GM21390 (cell line): ENCODE measurements around the gene B9D2.
"Not testable (repeated sequence)": the region's sequence is repeated elsewhere in the genome, so short reads cannot be mapped to it uniquely, and the experiment has no call there.

Source experiments
- ATAC-seq: cut with Tn5 transposase; IDR thresholded peaks from one replicate; pipeline ENCODE4 v1.9.1; 2021; ENCODE audit not compliant: unreplicated experiment

Gene B9D2

DNA sequence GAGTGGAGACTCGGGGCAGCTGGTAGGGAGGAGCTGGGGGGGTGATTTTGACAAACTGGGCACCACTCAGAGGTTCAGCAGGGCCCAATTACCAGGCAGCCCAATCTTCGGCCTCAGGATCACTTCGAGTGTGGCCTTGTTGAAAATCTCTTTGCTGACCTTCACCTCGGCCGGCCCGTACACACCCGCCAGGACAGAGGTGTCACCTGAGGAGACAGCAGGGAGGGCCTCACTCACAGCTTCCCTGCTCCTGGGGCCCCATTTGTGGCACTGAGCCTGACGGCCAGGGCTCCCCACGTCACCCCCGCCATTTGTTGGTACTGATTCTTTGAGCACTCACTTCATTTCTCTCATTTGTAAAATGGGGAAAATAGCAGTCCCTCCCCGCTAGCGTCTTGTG lies 28.8 kb upstream of the B9D2 start:
- ATAC-seq: no peak

DNA sequence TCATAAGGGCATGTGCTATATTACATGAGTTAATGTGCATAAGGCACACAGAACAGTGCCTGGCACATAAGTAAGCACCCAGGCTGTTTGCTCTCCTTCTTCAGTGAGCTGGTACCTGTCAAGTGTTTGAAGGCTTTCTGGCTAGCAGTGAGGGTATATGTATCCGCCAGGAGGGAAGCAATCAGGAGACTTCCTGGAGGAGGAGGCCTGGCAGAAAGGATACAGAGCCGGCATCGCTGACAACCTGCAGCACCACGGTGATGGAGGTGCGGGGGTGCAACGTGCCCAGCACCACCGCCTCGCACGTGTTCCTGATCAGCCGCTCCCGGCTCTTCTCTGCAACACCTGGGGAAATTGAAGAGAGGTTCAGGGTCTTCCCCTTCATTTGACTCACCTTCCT lies 27.7 kb upstream of the B9D2 start:
- ATAC-seq: no peak

DNA sequence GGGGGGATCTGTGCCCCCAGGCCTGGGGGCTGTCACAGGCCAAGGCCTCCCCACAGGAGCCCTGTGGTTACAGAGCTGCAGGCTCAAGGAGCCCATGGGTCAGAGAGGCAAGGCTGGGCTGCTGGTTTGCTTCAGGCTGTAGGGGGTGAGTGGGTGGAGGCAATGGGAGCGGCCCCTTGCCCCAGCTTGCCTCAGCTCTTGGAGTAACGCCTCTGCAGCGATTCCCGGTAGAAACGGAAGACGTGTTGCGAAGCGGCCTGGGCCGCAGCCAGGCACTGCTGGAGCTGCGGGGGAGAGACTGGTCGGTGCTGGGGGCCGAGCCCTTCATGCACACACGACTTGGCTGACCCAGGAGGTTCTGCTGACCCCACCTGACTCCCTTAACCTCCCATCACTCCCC lies 22.5 kb upstream of the B9D2 start:
- no peak for ATAC-seq

DNA sequence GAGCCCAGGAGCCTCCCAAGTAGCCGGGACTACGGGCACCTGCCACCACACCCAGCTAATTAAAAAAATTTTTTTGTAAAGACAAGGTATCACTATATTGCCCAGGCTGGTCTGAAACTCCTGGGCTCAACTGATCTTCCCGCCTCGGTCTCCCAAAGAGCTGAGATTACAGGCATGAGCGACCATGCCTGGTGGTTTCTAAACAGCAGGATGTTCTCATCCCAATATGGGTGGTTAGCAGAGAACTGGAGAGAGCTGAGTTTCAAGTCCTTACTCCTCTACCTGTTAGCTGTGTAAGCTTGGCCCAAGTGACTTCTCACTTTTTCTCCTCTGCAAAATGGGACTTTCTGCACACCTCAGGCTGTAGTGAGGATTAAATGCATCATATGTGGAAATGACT lies 20.4 kb upstream of the B9D2 start:
- ATAC-seq: no peak

DNA sequence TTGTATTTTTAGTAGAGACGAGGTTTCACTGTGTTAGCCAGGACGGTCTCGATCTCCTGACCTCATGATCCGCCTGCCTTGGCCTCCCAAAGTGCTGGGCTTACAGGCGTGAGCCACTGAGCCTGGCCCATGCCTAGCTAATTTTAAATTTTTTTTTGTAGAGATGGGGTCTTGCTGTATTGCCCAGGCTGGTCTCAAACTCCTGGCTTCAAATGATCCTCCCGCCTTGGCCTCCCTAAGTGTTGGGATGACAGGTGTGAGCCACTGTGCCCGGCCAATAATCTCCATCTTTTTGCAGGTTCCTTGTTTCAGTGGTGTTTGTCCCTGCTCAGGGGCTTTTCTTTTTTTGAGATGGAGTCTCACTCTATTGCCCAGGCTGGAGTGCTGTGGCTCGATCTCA lies 17.6 kb upstream of the B9D2 start:
- ATAC-seq: not testable (repeated sequence)

DNA sequence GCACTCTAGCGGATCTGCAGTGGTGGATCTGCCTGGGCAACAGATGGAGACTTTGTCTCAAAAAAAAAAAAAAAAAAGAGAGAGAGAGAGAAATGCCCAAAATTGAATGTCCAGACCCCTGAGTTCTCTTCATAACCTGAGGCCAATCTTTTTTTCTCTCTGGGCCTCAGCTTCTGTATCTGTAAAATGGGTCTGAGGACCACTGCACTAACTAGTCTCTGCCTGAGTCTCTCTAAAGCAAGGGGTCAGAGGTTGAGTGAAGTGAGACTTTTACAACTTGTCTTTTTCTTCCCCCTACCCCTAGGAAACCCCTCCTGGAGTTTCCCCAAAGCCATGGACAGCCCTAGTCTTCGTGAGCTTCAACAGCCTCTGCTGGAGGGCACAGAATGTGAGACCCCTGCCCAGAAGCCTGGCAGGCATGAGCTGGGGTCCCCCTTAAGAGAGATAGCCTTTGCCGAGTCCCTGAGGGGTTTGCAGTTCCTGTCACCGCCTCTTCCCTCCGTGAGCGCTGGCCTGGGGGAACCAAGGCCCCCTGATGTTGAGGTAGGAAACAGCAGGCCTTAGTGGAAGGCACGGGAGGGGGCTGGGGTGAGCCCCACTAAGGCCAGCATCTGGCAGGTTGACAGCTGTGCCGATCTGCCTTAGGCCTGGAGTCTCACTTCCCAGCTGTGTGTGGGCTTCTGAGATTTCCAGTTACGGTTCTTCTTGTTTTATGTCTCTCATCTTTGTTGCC lies 14.2 kb upstream of the B9D2 start:
- no peak for ATAC-seq

DNA sequence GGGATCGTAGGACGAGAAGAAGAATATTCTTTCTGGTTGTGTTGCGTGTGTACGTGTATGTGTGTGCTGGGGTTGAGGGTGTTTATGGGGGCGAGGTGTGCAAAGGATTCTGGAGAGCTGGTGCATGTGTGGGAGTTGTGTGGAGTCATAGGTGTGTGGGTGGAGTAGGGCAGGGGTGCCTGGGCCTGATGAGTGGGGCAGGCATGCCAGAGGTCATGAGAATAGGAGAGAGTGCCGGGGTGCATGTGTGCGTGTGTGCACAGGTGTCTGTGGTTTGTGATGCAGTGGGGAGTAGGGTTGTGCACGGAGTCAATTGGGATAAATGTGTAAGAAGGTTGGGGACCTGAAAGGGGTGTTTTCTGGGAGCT lies 13.0 kb upstream of the B9D2 start:
- ATAC-seq: no peak

DNA sequence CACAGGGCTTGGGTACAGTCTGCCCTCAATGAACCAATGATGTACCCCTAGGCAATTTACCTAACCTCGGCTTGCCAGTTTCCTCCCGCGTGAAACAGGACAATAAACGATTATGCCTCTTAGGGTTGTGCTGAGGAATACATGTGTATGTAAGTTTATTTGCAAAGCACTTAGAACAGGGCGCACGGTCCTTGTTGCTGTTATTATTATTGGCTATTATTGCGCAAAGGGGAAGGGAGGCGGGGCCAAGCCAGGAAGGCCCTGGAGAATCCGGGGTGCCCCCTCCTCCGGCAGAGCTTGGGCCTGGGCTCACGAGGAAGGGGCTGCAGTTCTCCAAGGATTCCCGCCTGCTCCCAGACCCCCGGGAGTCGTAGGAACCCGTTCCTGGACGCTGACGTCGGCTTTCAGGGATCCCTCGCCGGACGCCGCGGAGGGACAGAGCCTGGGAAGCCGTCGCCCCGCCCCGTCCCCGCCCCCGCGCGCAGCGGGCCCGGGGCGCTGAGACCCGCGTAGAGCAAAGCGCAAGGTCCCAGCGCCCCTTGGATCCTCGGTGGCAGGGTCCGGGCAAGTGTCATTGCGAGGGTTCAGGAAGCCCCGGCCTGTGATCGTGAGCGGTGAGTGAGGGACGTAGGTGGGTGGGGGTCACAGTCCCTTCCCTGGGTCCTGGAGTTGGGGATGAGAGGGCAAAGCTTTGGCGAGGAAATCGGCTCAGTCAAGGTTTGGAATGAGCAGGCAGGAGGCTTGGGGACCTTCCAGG lies 12.5 kb upstream of the B9D2 start, which contains the start of gene TMEM91:
TSS of gene TMEM91 (plus strand) at position 293 of the 757 bp plus-strand sequence. CDS start 1,777 bp downstream, outside the sequence.
- ATAC-seq: no peak

DNA sequence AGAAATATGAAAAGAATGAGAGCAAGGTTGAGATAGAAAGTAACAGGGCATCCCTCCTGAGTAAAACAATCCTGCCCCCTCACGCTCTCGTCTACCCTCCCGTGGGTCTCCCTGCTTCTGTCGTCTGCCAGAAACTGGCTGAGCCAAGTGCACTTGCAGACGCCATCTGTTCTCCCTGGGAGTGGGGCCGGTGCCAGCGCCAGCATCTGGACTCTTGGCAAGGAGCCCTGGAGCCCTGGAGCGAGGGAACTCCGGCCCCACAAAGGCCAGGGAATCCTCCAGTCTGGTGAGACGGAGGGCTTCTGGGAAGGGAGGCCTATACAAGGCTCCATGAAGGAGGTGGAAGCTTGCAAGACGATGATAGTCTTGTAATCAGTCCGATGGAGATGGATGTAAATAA lies 10.0 kb upstream of the B9D2 start:
- ATAC-seq: no peak

DNA sequence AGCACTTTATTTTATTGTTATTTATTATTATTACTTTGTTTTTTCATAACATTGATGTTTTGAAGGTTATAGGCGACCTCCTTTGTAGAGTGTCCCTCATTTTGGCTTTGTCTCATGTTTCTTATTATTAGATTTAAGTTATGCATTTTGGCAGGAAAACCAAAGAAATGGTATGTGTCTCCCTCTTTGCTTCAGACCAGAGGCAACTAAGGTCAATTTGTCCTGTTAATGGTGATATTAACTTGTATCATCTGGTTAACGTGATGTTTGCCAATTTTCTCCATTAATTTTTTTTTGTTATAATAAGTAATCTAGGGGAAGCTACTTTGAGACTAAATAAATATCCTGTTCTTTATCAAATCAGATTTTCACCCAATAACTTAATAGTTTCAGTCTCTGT lies 8.6 kb upstream of the B9D2 start:
- ATAC-seq: no peak

DNA sequence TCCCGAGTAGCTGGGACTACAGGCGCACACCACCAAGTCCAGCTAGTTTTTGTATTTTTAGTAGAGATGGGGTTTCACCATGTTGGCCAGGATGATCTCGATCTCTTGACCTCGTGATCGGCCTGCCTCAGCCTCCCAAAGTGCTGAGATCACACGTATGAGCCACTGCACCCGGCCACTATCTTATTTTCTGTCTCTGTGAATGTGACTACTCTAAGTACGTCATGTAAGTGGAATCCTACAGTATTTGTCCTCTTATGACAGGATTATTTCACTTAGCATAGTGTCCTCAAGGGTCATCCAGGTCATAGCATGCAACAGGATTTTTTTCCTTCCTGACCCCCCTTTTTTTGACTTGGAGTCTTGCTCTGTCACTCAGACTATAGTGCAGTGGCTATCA lies 7.6 kb upstream of the B9D2 start:
- ATAC-seq: no peak

DNA sequence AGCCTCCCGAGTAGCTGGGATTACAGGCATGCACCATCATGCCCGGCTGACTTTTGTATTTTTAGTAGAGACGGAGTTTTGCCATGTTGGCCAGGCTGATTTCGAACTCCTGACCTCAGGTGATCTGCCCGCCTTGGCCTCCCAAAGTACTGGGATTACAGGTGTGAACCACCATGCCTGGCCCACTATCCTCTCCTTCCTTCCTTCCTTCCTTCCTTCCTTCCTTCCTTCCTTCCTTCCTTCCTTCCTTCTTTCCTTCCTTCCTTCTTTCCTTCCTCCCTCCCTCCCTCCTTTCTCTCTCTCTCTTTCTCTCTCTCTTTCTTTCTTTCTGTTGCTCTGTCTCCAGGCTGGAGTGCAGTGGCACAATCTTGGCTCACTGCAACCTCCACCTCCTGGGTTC lies 7.2 kb upstream of the B9D2 start:
- not testable (repeated sequence) for ATAC-seq

DNA sequence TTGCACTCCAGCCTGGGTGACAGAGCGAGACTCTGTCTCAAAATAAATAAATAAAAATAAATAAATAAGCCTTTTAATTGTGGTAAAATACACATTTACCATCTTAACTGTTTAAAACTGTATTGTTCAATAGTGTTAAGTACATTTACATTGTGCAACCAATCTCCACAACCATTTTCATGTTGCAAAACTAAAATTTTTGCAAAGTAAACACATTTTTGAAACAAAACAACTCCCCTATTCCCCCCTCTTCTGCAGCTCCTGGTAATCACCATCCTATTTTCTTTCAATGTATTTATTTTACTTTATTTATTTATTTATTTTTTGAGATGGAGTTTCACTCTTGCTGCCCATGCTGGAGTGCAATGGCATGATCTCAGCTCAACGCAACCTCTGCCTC lies 5.8 kb upstream of the B9D2 start:
- ATAC-seq: no peak

DNA sequence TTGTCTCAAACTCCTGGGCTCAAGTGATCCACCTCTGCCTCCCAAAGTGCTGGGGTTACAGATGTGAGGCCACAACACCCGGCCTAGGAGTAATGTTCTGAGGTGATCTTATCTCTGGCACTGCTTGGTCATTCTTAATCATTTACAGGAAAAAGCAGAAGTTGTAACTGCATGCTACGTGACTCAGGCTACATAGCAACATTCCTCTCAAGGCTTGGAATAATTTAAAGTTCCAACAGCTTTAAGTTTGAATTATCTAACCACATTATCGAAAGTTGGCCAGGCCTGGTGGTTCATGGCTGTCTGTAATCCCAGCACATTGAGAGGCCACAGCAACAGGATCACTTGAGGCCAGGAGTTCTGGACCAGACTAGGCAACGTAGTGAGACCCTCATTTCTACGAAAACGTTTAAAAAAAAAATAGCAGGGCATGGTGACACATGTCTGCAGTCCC lies 3.9 kb upstream of the B9D2 start:
- ATAC-seq: no peak

DNA sequence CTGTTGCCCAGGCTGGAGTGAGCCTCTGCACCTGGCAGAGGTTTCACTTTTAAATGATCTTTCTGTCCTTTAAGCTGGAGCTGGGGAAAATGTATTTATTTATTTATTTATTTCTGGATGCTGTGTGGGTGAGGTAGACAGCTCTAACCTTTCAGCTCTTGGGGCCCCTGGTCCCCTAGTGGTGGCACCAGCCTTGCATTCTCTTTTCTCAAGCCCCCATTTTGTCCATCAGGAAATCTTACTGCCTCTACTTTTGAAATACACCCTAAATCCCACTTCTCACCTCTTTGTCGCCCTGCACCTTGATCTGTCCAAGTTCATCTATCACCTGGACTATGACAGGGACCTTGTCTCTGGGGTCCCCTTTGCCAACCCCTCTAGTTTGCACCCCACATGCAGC lies 2.1 kb upstream of the B9D2 start:
- ATAC-seq: no peak

DNA sequence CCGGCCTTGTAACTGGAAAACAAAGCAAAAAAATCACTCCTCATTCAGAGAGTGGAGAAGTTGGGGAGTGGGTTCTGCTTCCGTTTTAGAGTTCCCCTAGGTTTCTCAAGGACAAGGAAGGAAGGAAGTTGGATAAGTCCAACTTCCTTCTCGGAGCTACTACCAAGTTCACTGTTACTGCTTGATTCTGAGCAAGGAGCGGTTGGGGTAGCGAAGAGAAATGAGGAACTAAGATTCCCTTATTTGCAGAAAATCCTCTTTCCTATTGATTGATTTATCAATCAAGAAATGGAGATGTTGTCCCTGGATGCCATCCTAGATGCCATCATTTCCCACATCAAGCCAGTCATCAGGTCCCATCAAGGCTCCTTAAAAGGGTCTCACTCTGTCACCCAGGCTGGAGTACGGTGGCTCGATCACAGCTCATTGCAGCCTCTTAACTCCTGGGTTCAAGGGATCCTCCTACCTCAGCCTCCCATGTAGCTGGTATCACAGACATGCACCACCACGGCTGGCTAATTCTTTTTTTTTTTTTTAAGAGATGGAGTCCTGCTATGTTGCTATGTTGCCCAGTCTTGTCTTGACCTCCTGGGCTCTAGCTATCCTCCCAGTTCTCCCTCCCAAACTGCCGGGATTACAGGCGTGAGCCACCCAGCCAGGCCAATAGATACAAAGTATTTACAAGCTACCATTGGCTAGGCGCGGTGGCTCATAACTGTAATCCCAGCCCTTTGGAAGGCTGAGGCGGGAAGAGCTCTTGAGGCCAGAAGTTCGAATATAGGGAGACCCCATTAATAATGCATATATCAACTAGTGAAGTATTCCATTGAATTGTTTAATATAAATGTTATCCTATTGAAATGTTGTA lies 809 bp upstream of the B9D2 start:
- ATAC-seq: no peak

DNA sequence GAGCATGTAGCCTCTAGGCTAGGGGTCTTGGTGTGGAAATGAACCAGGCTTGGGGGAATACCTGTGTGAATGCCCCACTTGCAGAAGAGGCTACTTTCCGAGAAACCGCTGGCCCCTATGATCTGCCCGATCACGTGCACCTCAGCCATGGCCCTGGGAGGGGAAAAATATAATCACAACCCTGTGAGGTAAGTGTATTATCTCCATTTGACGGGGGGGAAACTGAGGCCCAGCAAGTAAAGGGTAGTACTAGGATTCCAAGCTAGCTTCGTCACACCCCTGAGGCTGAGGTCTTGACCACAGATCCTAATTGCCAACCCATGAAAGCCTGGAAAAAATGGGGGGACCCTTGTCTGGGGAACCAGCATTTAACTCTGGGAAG lies 587 bp downstream of the B9D2 start:
- no peak for ATAC-seq

DNA sequence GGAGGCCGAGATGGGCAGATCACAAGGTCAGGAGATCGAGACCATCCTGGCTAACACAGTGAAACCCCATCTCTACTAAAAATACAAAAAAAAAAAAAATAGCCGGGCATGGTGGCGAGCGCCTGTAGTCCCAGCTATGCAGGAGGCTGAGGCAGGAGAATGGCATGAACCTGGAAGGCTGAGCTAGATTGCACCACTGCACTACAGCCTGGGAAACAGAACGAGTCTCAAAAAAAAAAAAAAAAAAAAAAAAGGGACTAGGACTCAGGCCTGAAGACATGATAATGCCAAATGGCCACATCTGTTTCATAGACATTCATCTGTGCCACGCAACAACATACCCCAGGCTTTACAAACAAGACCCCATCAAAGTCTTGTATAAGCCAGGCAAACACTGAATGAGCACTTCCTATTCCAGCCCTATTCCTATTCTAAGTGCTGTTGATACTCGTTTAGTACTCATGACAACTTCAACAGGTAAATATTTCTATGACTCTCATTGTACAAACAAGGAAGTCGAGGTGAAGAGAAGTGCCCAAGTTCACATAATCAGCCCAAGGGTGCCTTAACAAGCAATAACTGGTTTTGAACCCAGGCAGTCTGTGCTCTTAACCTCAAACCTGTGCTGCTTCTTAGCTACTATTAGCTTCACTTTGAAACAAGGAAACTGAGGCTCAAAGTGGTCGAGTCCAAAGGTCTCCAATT lies 1.7 kb downstream of the B9D2 start:
- ATAC-seq: no peak

DNA sequence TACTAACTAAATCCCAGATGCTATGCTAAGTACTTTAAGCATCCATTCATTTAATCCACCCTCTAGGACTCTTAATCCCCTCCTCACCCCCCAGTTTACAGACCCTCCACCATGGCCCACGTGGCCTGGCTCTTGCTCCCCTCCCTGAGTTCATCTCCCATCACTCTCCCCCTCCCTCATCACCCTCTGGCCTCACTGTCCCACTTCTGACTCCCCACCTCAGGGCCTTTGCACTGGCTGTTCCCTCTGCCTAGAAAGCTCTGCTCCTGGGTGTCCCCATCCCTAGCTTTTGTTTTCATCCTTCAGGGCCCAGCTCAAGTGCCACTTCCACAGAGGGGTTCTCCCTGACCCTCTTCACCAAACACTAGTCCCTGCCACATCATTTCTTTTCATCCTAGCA lies 4.2 kb downstream of the B9D2 start:
- no peak for ATAC-seq

DNA sequence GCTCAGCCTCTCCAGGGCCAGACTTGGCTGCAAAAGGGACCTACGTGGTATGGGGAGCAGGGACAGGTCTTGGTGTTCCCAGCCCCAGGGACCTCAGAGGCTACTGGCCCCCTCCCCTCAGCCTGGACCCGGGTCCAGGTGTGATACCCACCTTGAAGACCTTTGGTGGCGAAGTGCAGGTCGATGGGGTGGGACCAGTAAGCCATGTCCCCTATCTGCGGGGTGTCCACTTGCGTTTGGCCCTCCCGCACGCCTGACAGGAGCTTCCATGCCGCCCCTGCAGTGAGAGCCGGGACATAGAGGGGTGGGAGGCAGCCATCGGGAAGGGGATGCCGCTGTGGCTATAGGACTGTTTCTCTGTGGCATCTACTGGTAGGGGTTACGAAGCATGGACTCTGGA lies 6.2 kb downstream of the B9D2 start:
- ATAC-seq: no peak
